ENCODE results near the gene SLC20A1.
A peak's percentile ranks its signal among the peaks of the same experiment; 100 is the strongest.

Gene SLC20A1

GRCh38 chr2:112623913-112624777, 21.6 kb upstream of the SLC20A1 start:
- Histone ChIP-seq H3K4me1 (ENCODE audit: low read length) (peaks cover 10% of the 10 kb centered on the region), H3K4me3 (ENCODE audit: low read length) (no peak overlapping the region), H3K79me2 (ENCODE audit: low read length) (no peaks in the 10 kb centered on the region), H3K27ac (ENCODE audit: low read length) (no peak overlapping the region), H3K4me2 (ENCODE audit: low read depth, low read length) (no peak overlapping the region; the same call in 1 of the 2 replicates), H2AFZ (ENCODE audit: low read length) (no peak overlapping the region), H3K27me3 (replicated peaks; ENCODE audit: insufficient read depth, low read length) (peaks cover 24% of the 10 kb centered on the region), H3K9me3 (replicated peaks; ENCODE audit: insufficient read depth, low read length) (no peaks in the 10 kb centered on the region), H3K36me3 (replicated peaks; ENCODE audit: insufficient read depth, low read length) (no peaks in the 10 kb centered on the region), H3F3A (ENCODE audit: insufficient read depth, low read length) (peaks cover 4% of the 10 kb centered on the region), H4K20me1 (ENCODE audit: insufficient read depth, low read length) (no peaks in the 10 kb centered on the region), H3K9me2 (replicated peaks; ENCODE audit: insufficient read depth, low read length) (no peaks in the 10 kb centered on the region), H3K9ac (ENCODE audit: low read length) (no peak overlapping the region)
- TF ChIP-seq EZH2 (optimal IDR thresholded peaks at IDR 0.05; ENCODE audit: low read depth, low read length), result no peak
- DNase-seq, result peak; percentile 59

GRCh38 chr2:112625474-112626114, 20.1 kb upstream of the SLC20A1 start:
- no peak overlapping the region for H3K9ac ChIP-seq (ENCODE audit: low read length)
- H3K9me3 ChIP-seq (replicated peaks; ENCODE audit: insufficient read depth, low read length), result no peaks in the 10 kb centered on the region
- peaks cover 4% of the 10 kb centered on the region for H3F3A ChIP-seq (ENCODE audit: insufficient read depth, low read length)
- H3K9me2 ChIP-seq (replicated peaks; ENCODE audit: insufficient read depth, low read length), result no peaks in the 10 kb centered on the region
- H3K79me2 ChIP-seq (ENCODE audit: low read length), result no peaks in the 10 kb centered on the region
- no peak for DNase-seq
- peaks cover 38% of the 10 kb centered on the region for H3K27me3 ChIP-seq (replicated peaks; ENCODE audit: insufficient read depth, low read length)
- H3K27ac ChIP-seq (ENCODE audit: low read length), result no peak overlapping the region
- no peak overlapping the region for H2AFZ ChIP-seq (ENCODE audit: low read length)
- H4K20me1 ChIP-seq (ENCODE audit: insufficient read depth, low read length), result no peaks in the 10 kb centered on the region
- H3K4me3 ChIP-seq (ENCODE audit: low read length), result no peak overlapping the region
- H3K4me1 ChIP-seq (ENCODE audit: low read length), result peaks cover 10% of the 10 kb centered on the region
- TF ChIP-seq EZH2 (optimal IDR thresholded peaks at IDR 0.05; ENCODE audit: low read depth, low read length), result no peak
- no peak for TF ChIP-seq CTCF (IDR thresholded peaks at IDR 0.05; ENCODE audit: low read length)
- TF ChIP-seq EZH2phosphoT487 (IDR thresholded peaks at IDR 0.05; ENCODE audit: low read length), result no peak
- H3K4me2 ChIP-seq (ENCODE audit: low read depth, low read length), result no peak overlapping the region
- no peaks in the 10 kb centered on the region for H3K36me3 ChIP-seq (replicated peaks; ENCODE audit: insufficient read depth, low read length)

- no peak overlapping the region for H3K27ac ChIP-seq (ENCODE audit: low read length)
- no peak overlapping the region for H3K4me2 ChIP-seq (ENCODE audit: low read depth, low read length)
- DNase-seq, result peak; percentile 44
- H3K27me3 ChIP-seq (replicated peaks; ENCODE audit: insufficient read depth, low read length), result peaks cover 43% of the 10 kb centered on the region
- H3K9me3 ChIP-seq (replicated peaks; ENCODE audit: insufficient read depth, low read length), result no peaks in the 10 kb centered on the region
- H4K20me1 ChIP-seq (ENCODE audit: insufficient read depth, low read length), result no peaks in the 10 kb centered on the region
- H2AFZ ChIP-seq (ENCODE audit: low read length), result no peak overlapping the region
- peaks cover 11% of the 10 kb centered on the region for H3F3A ChIP-seq (ENCODE audit: insufficient read depth, low read length)
- H3K9me2 ChIP-seq (replicated peaks; ENCODE audit: insufficient read depth, low read length), result no peaks in the 10 kb centered on the region
- no peaks in the 10 kb centered on the region for H3K36me3 ChIP-seq (replicated peaks; ENCODE audit: insufficient read depth, low read length)
- H3K4me3 ChIP-seq (ENCODE audit: low read length), result no peak overlapping the region
- no peak overlapping the region for H3K9ac ChIP-seq (ENCODE audit: low read length)
- peaks cover 19% of the 10 kb centered on the region for H3K4me1 ChIP-seq (ENCODE audit: low read length)
- TF ChIP-seq EZH2 (optimal IDR thresholded peaks at IDR 0.05; ENCODE audit: low read depth, low read length) (no peak), CTCF (IDR thresholded peaks at IDR 0.05; ENCODE audit: low read length) (peak; percentile 84)
- no peaks in the 10 kb centered on the region for H3K79me2 ChIP-seq (ENCODE audit: low read length)
These were observed 19.1 kb upstream of the SLC20A1 start for GRCh38 chr2:112626604-112627059.
